Measurements from ENCODE around the gene HCAR1.

DNA sequence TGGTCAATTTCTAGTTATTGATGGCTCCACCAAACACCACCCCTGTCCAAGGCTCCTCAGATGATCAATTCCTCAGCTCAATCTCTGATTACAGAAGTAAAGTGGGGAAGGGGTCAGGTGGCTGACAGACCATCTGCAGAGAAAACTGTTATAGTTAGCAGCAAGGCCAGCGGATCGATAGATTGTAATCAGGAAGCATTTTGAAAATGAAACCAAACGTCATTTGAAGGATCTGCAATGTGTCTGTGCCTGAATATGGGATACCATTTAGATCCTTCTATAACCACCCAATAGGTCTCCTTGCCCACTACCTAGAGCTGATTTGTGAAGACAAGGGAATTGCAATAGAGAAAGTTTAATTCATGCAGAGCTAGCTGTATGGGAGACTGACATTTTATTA lies 39.1 kb downstream of the HCAR1 start:
- TF ChIP-seq, protein P1, sequence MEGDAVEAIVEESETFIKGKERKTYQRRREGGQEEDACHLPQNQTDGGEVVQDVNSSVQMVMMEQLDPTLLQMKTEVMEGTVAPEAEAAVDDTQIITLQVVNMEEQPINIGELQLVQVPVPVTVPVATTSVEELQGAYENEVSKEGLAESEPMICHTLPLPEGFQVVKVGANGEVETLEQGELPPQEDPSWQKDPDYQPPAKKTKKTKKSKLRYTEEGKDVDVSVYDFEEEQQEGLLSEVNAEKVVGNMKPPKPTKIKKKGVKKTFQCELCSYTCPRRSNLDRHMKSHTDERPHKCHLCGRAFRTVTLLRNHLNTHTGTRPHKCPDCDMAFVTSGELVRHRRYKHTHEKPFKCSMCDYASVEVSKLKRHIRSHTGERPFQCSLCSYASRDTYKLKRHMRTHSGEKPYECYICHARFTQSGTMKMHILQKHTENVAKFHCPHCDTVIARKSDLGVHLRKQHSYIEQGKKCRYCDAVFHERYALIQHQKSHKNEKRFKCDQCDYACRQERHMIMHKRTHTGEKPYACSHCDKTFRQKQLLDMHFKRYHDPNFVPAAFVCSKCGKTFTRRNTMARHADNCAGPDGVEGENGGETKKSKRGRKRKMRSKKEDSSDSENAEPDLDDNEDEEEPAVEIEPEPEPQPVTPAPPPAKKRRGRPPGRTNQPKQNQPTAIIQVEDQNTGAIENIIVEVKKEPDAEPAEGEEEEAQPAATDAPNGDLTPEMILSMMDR (IDR thresholded peaks at IDR 0.05), result no peak
- TF ChIP-seq POLR2A (IDR thresholded peaks at IDR 0.05), result no peak
